Memory B cell (primary cell): ENCODE measurements around the gene HPS6.
"Not testable (repeated sequence)": the region's sequence is repeated elsewhere in the genome, so short reads cannot be mapped to it uniquely, and the experiment has no call there.

Source experiments
- ATAC-seq: fragments of 150-1000 bp; cut with Tn5 transposase; 2 replicates; pipeline ENCODE4 v1.10.0; 2021; ENCODE audit warnings: low read depth, mild to moderate bottlenecking, moderate library complexity
- DNase-seq, 2 donors: peaks; one replicate each; pipeline ENCODE4 v3.0.0; 2022; ENCODE audit warnings: low spot score in 2 of 2
- H3K27ac Mint-ChIP-seq: one replicate; pipeline ENCODE4 v1.8.0; 2022; ENCODE audit warnings: mild to moderate bottlenecking, moderate library complexity, mixed read lengths
- H3K27me3 Mint-ChIP-seq: one replicate; pipeline ENCODE4 v1.8.0; 2022; ENCODE audit warnings: mixed read lengths
- H3K36me3 Mint-ChIP-seq: one replicate; pipeline ENCODE4 v1.8.0; 2022; ENCODE audit warnings: mild to moderate bottlenecking, mixed read lengths
- H3K4me1 Mint-ChIP-seq: one replicate; pipeline ENCODE4 v1.8.0; 2022; ENCODE audit warnings: mixed read lengths
- H3K4me3 Mint-ChIP-seq: one replicate; pipeline ENCODE4 v1.8.0; 2022; ENCODE audit warnings: mild to moderate bottlenecking, moderate library complexity, mixed read lengths
- H3K9me3 Mint-ChIP-seq: one replicate; pipeline ENCODE4 v1.8.0; 2022; ENCODE audit warnings: mixed read lengths

The HPS6 gene

GRCh38 chr10:102064868-102065560 is at the start of gene HPS6:
Gene HPS6, plus strand, starts transcription at chr10:102065349. Its CDS starts 126 bp downstream, at chr10:102065475.
- H3K4me3 Mint-ChIP-seq = peak within 1 kb of the TSS; percentile 97
- no peaks in the 10 kb centered on the region for H3K27me3 Mint-ChIP-seq
- H3K27ac Mint-ChIP-seq = peak within 1 kb of the TSS; percentile 37
- H3K4me1 Mint-ChIP-seq = peaks cover 21% of the 10 kb centered on the region
- peak; percentile 77 for DNase-seq
- peaks cover 2% of the 10 kb centered on the region for H3K36me3 Mint-ChIP-seq
- H3K9me3 Mint-ChIP-seq = no peaks in the 10 kb centered on the region
- peak; percentile 96 for ATAC-seq

GRCh38 chr10:102016416-102016815 is 48.7 kb upstream of the HPS6 start:
- Mint-ChIP-seq H3K9me3 (no peaks in the 10 kb centered on the region), H3K4me1 (no peaks in the 10 kb centered on the region), H3K36me3 (peaks cover 9% of the 10 kb centered on the region), H3K27ac (peak overlapping the region; percentile 79), H3K4me3 (no peak overlapping the region), H3K27me3 (no peaks in the 10 kb centered on the region)
- ATAC-seq (no peak), DNase-seq (no peak)

GRCh38 chr10:102017295-102017694 is 47.9 kb upstream of the HPS6 start:
- H3K9me3 Mint-ChIP-seq = no peaks in the 10 kb centered on the region
- H3K4me3 Mint-ChIP-seq = no peak overlapping the region
- peaks cover 12% of the 10 kb centered on the region for H3K36me3 Mint-ChIP-seq
- DNase-seq (no peak), ATAC-seq (no peak)
- no peaks in the 10 kb centered on the region for H3K4me1 Mint-ChIP-seq
- no peak overlapping the region for H3K27ac Mint-ChIP-seq
- H3K27me3 Mint-ChIP-seq = no peaks in the 10 kb centered on the region

- no peaks in the 10 kb centered on the region for H3K9me3 Mint-ChIP-seq
These were observed 44.2 kb upstream of the HPS6 start for GRCh38 chr10:102020938-102021337.

GRCh38 chr10:102024799-102025198 is 40.4 kb upstream of the HPS6 start:
- H3K9me3 Mint-ChIP-seq = no peaks in the 10 kb centered on the region
- DNase-seq = no peak
- peaks cover 19% of the 10 kb centered on the region for H3K36me3 Mint-ChIP-seq
- H3K4me1 Mint-ChIP-seq = no peaks in the 10 kb centered on the region
- ATAC-seq = no peak
- H3K27ac Mint-ChIP-seq = no peak overlapping the region
- no peaks in the 10 kb centered on the region for H3K27me3 Mint-ChIP-seq
- no peak overlapping the region for H3K4me3 Mint-ChIP-seq

More at GRCh38 chr10:102020938-102021337, 44.2 kb upstream of the HPS6 start:
- no peak overlapping the region for H3K27ac Mint-ChIP-seq
- no peak for ATAC-seq
- no peaks in the 10 kb centered on the region for H3K27me3 Mint-ChIP-seq
- peaks cover 10% of the 10 kb centered on the region for H3K36me3 Mint-ChIP-seq
- no peaks in the 10 kb centered on the region for H3K4me1 Mint-ChIP-seq
- H3K4me3 Mint-ChIP-seq = no peak overlapping the region
- DNase-seq = no peak

GRCh38 chr10:102027261-102027660 is 37.9 kb upstream of the HPS6 start:
- Mint-ChIP-seq H3K36me3 (peaks cover 23% of the 10 kb centered on the region), H3K27ac (no peak overlapping the region), H3K4me3 (no peak overlapping the region), H3K9me3 (no peaks in the 10 kb centered on the region), H3K27me3 (no peaks in the 10 kb centered on the region), H3K4me1 (no peaks in the 10 kb centered on the region)
- ATAC-seq (no peak), DNase-seq (no peak)

- DNase-seq (no peak), ATAC-seq (no peak)
- Mint-ChIP-seq H3K36me3 (peaks cover 23% of the 10 kb centered on the region), H3K9me3 (no peaks in the 10 kb centered on the region), H3K4me1 (no peaks in the 10 kb centered on the region), H3K27me3 (no peaks in the 10 kb centered on the region), H3K4me3 (no peak overlapping the region), H3K27ac (no peak overlapping the region)
These were observed 31.4 kb upstream of the HPS6 start for GRCh38 chr10:102033787-102034186.

GRCh38 chr10:102035807-102036206 is 29.3 kb upstream of the HPS6 start:
- ATAC-seq, H3K27ac Mint-ChIP-seq, H3K9me3 Mint-ChIP-seq, H3K4me1 Mint-ChIP-seq, H3K27me3 Mint-ChIP-seq, DNase-seq, H3K4me3 Mint-ChIP-seq: not testable (repeated sequence)
- peaks cover 19% of the 10 kb centered on the region for H3K36me3 Mint-ChIP-seq

- H3K4me1 Mint-ChIP-seq = peaks cover 6% of the 10 kb centered on the region
These were observed 26.7 kb upstream of the HPS6 start for GRCh38 chr10:102038410-102038809.

GRCh38 chr10:102040305-102041050 is 24.7 kb upstream of the HPS6 start:
- no peaks in the 10 kb centered on the region for H3K9me3 Mint-ChIP-seq
- peaks cover 7% of the 10 kb centered on the region for H3K36me3 Mint-ChIP-seq
- ATAC-seq (no peak), DNase-seq (no peak)
- no peaks in the 10 kb centered on the region for H3K27me3 Mint-ChIP-seq
- H3K4me3 Mint-ChIP-seq = no peak overlapping the region
- peaks cover 6% of the 10 kb centered on the region for H3K4me1 Mint-ChIP-seq
- no peak overlapping the region for H3K27ac Mint-ChIP-seq

More at GRCh38 chr10:102038410-102038809, 26.7 kb upstream of the HPS6 start:
- Mint-ChIP-seq H3K27me3 (no peaks in the 10 kb centered on the region), H3K9me3 (no peaks in the 10 kb centered on the region), H3K4me3 (no peak overlapping the region), H3K36me3 (peaks cover 9% of the 10 kb centered on the region), H3K27ac (no peak overlapping the region)
- DNase-seq = no peak
- no peak for ATAC-seq

- Mint-ChIP-seq H3K9me3 (no peaks in the 10 kb centered on the region), H3K36me3 (peaks cover 3% of the 10 kb centered on the region), H3K4me3 (no peak overlapping the region), H3K27ac (no peak overlapping the region), H3K4me1 (peaks cover 22% of the 10 kb centered on the region), H3K27me3 (no peaks in the 10 kb centered on the region)
- no peak for DNase-seq
- no peak for ATAC-seq
These were observed 19.9 kb upstream of the HPS6 start for GRCh38 chr10:102045292-102045691.

GRCh38 chr10:102046095-102046494 is 19.1 kb upstream of the HPS6 start:
- no peaks in the 10 kb centered on the region for H3K9me3 Mint-ChIP-seq
- H3K36me3 Mint-ChIP-seq = peaks cover 3% of the 10 kb centered on the region
- DNase-seq (no peak), ATAC-seq (no peak)
- H3K27me3 Mint-ChIP-seq = no peaks in the 10 kb centered on the region
- H3K4me3 Mint-ChIP-seq = no peak overlapping the region
- no peak overlapping the region for H3K27ac Mint-ChIP-seq
- peaks cover 17% of the 10 kb centered on the region for H3K4me1 Mint-ChIP-seq

- Mint-ChIP-seq H3K4me3 (peak overlapping the region; percentile 99), H3K27ac (peak overlapping the region; percentile 97), H3K4me1 (peaks cover 22% of the 10 kb centered on the region)
- not testable (repeated sequence) for H3K9me3 Mint-ChIP-seq, DNase-seq, H3K36me3 Mint-ChIP-seq, H3K27me3 Mint-ChIP-seq, ATAC-seq
These were observed 10.1 kb upstream of the HPS6 start for GRCh38 chr10:102054881-102055646.
